MM.1S (cell line): ENCODE data around the gene RPL18A.

Experiments used
- CTCF ChIP-seq: fragments of 300-600 bp; sonication (generic); IDR thresholded peaks from 2 replicates; pipeline ENCODE4 v1.5.1; 2016; ENCODE audit warnings: antibody characterized with exemption, low read length, mixed read lengths
- EZH2 ChIP-seq: fragments of 300-600 bp; sonication (generic); optimal IDR thresholded peaks from 2 replicates; pipeline ENCODE3; 2017; ENCODE audit warnings: low read depth, mild to moderate bottlenecking, antibody characterized with exemption, low read length, mixed read lengths

GRCh38 chr19:17869114-17869608 is 9.5 kb downstream of the RPL18A start:
- no peak for TF ChIP-seq CTCF
- TF ChIP-seq EZH2 = no peak
